ENCODE measurements around the gene AFF2.

The AFF2 gene

GRCh38 chrX:148872881-148873280 is 372.5 kb downstream of the AFF2 start:
- TF ChIP-seq CTCF (conservative IDR thresholded peaks at IDR 0.05; ENCODE audit: low read length) = no peak
- no peak for DNase-seq (ENCODE audit: low read depth)
- no peak overlapping the region for H3K4me3 ChIP-seq (ENCODE audit: low read length)

GRCh38 chrX:148874636-148875246 is 374.3 kb downstream of the AFF2 start:
- DNase-seq (ENCODE audit: low read depth) = peak; percentile 81
- no peak overlapping the region for H3K4me3 ChIP-seq (ENCODE audit: low read length)
- no peak for TF ChIP-seq CTCF (conservative IDR thresholded peaks at IDR 0.05; ENCODE audit: low read length)

GRCh38 chrX:148878371-148878770 is 378.0 kb downstream of the AFF2 start:
- TF ChIP-seq CTCF (conservative IDR thresholded peaks at IDR 0.05; ENCODE audit: low read length) = no peak
- H3K4me3 ChIP-seq (ENCODE audit: low read length) = no peak overlapping the region
- DNase-seq (ENCODE audit: low read depth) = peak; percentile 34

GRCh38 chrX:148885203-148885602 is 384.8 kb downstream of the AFF2 start:
- H3K4me3 ChIP-seq (ENCODE audit: low read length) = no peak overlapping the region
- no peak for TF ChIP-seq CTCF (conservative IDR thresholded peaks at IDR 0.05; ENCODE audit: low read length)
- DNase-seq (ENCODE audit: low read depth) = no peak

GRCh38 chrX:148893395-148893794 is 393.0 kb downstream of the AFF2 start:
- DNase-seq (ENCODE audit: low read depth) = no peak
- no peak overlapping the region for H3K4me3 ChIP-seq (ENCODE audit: low read length)
- no peak for TF ChIP-seq CTCF (conservative IDR thresholded peaks at IDR 0.05; ENCODE audit: low read length)

GRCh38 chrX:148902581-148902980 is 402.2 kb downstream of the AFF2 start:
- H3K4me3 ChIP-seq (ENCODE audit: low read length) = no peak overlapping the region
- TF ChIP-seq CTCF (conservative IDR thresholded peaks at IDR 0.05; ENCODE audit: low read length) = no peak
- no peak for DNase-seq (ENCODE audit: low read depth)

- no peak for TF ChIP-seq CTCF (conservative IDR thresholded peaks at IDR 0.05; ENCODE audit: low read length)
- no peak overlapping the region for H3K4me3 ChIP-seq (ENCODE audit: low read length)
- no peak for DNase-seq (ENCODE audit: low read depth)
These were observed 402.8 kb downstream of the AFF2 start for GRCh38 chrX:148903176-148903575.
